Central memory CD8-positive, alpha-beta T cell (primary cell): ENCODE results near the gene LEMD1.
"Not testable (repeated sequence)": the region's sequence is repeated elsewhere in the genome, so short reads cannot be mapped to it uniquely, and the experiment has no call there.

Experiments
- ATAC-seq: fragments of 150-1000 bp; cut with Tn5 transposase; replicated peaks from 2 replicates; pipeline ENCODE4 v1.10.0; 2022; ENCODE audit warnings: mild to moderate bottlenecking, moderate FRiP score, moderate number of reproducible peaks; ENCODE audit not compliant: poor library complexity, severe bottlenecking; ENCODE audit errors: extremely low read depth
- DNase-seq, 2 donors: peaks; one replicate each; pipeline ENCODE4 v3.0.0; 2021; ENCODE audit warnings: low spot score in 2 of 2
- H3K27ac Mint-ChIP-seq: one replicate; pipeline ENCODE4 v1.8.0; 2022; ENCODE audit warnings: low read depth, mild to moderate bottlenecking, moderate library complexity, mixed read lengths
- H3K27me3 Mint-ChIP-seq: one replicate; pipeline ENCODE4 v1.8.0; 2022; ENCODE audit warnings: mixed read lengths
- H3K36me3 Mint-ChIP-seq: one replicate; pipeline ENCODE4 v1.8.0; 2022; ENCODE audit warnings: mild to moderate bottlenecking, moderate library complexity, mixed read lengths; ENCODE audit not compliant: insufficient read depth
- H3K4me1 Mint-ChIP-seq: one replicate; pipeline ENCODE4 v1.8.0; 2022; ENCODE audit warnings: mixed read lengths
- H3K4me3 Mint-ChIP-seq: one replicate; pipeline ENCODE4 v1.8.0; 2022; ENCODE audit warnings: mild to moderate bottlenecking, moderate library complexity, mixed read lengths
- H3K9me3 Mint-ChIP-seq: one replicate; pipeline ENCODE4 v1.8.0; 2022; ENCODE audit warnings: mixed read lengths

The LEMD1 gene

DNA sequence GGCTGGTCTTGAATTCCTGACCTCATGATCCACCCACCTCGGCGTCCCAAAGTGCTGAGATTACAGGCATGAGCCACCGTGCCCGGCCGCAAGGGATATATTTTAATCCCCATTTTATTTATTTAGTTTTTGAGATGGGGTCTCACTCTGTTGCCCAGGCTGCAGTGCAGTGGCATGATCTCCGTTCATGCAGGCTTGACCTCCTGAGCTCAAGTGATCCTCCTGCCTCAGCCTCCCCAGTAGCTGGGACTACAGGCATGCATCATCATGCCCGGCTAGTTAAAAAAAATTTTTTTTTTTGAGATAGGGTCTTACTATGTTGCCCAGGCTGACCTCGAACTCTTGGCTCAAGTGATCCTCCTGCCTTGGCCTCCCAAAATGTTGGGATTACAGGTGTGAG is 56.8 kb downstream of the LEMD1 start:
- H3K4me1 Mint-ChIP-seq, H3K9me3 Mint-ChIP-seq, H3K4me3 Mint-ChIP-seq, DNase-seq, H3K36me3 Mint-ChIP-seq, H3K27ac Mint-ChIP-seq, ATAC-seq, H3K27me3 Mint-ChIP-seq: not testable (repeated sequence)

DNA sequence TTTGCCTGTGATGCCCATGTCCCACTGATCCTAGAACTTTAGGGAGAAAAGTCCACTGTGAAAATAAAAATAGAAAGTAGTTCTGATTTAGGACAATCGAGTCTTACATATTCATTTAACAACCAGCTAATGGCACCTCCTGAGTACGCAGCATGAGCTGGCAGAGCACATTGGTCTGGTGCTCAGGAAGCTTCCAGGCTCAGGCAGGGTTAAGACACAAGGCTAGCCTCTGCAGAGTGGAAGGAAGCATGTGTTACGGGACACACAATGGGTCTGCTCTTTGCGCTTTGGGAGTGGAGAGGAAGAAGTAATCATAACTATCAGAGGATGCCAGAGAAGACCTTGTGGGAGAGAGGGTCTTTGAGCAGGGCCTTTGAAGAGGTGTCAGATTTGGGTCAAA is 61.0 kb downstream of the LEMD1 start:
- Mint-ChIP-seq H3K4me3 (no peak overlapping the region), H3K36me3 (no peaks in the 10 kb centered on the region), H3K9me3 (no peaks in the 10 kb centered on the region), H3K27ac (no peak overlapping the region), H3K4me1 (no peaks in the 10 kb centered on the region), H3K27me3 (peaks cover 39% of the 10 kb centered on the region)
- ATAC-seq (no peak), DNase-seq (no peak)

DNA sequence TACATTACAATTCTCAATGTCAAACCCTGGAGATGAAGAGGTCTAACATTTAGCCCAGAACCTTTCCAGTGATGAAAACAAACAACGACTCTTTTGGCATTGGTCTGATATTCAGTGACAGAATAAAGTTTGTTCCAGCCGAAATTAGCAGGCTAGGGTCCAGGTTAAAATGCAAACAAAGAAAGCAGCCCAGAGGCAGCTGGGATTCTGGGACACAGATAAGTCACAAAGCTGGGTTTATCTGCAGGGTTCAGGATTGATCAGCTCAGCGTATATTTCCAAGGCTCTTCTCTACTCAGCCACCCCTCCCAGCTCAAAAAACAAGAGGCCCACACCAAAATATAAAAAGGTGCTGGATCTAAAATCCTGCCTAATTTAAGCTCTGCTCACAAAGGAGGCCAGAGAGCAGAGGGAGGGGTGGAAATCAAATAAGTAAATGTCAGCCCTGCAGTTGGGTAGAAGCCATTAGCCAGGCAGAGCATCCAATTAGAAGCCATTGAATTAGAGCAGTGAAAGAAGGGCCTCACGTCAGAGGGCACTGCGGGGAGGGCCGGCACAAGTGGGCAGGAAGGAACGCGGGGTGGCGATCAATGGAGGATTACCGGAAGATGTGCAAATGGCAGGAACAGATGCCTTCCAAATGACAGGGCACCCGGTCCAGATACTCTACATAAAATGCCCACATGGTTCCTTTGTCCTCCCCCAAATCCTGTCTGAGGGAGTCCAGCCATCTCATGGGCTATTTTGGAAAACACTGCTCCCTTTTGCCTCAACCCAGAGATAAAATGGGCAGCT is 61.9 kb downstream of the LEMD1 start:
- no peaks in the 10 kb centered on the region for H3K9me3 Mint-ChIP-seq
- no peak overlapping the region for H3K4me3 Mint-ChIP-seq
- DNase-seq (no peak), ATAC-seq (no peak)
- H3K27ac Mint-ChIP-seq, result no peak overlapping the region
- no peaks in the 10 kb centered on the region for H3K36me3 Mint-ChIP-seq
- H3K27me3 Mint-ChIP-seq, result peaks cover 39% of the 10 kb centered on the region
- no peaks in the 10 kb centered on the region for H3K4me1 Mint-ChIP-seq

DNA sequence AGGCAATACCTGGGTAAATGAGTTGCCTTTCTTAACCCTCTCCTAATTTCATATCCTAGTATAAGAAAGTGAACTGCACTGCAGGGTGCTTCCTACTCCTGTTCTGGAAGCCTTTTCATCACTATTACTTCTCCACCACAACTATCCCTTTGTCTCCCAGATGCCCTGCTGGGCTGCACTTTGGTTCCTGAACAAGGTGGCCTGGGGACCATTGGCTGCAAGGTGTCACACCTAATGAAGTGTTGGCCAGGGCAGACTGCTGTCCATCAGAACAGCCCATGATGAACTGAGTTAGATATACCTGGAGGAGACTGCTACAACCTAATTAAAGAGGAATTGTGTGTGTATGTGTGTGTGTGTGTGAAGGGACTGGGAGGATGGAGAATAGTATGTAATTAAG is 63.3 kb downstream of the LEMD1 start:
- H3K27me3 Mint-ChIP-seq, result peaks cover 39% of the 10 kb centered on the region
- H3K27ac Mint-ChIP-seq, result no peak overlapping the region
- no peak for DNase-seq
- H3K4me1 Mint-ChIP-seq, result no peaks in the 10 kb centered on the region
- no peak for ATAC-seq
- H3K4me3 Mint-ChIP-seq, result no peak overlapping the region
- no peaks in the 10 kb centered on the region for H3K9me3 Mint-ChIP-seq
- no peaks in the 10 kb centered on the region for H3K36me3 Mint-ChIP-seq

DNA sequence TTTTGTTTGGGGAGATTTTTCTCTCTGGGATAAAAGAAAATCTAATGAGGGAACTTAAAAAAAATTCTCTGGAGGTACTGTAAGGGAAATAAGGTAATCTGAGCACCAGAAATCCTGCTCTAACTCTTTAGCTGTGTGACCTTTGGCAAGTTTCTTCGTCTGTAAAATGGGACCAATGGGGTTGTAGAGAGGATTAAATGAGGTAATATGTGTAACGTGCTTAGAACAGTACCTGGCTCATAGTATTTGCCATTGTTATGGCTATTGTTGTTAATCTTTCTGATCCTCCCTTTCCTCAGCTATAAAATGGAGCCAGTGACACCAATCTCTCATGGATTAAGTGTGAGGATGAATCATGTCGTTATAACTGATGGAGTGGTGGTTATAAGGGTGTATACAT is 64.3 kb downstream of the LEMD1 start:
- no peak for DNase-seq
- no peaks in the 10 kb centered on the region for H3K9me3 Mint-ChIP-seq
- no peak overlapping the region for H3K4me3 Mint-ChIP-seq
- H3K27ac Mint-ChIP-seq, result no peak overlapping the region
- H3K4me1 Mint-ChIP-seq, result no peaks in the 10 kb centered on the region
- H3K36me3 Mint-ChIP-seq, result no peaks in the 10 kb centered on the region
- H3K27me3 Mint-ChIP-seq, result peaks cover 39% of the 10 kb centered on the region
- ATAC-seq, result no peak

DNA sequence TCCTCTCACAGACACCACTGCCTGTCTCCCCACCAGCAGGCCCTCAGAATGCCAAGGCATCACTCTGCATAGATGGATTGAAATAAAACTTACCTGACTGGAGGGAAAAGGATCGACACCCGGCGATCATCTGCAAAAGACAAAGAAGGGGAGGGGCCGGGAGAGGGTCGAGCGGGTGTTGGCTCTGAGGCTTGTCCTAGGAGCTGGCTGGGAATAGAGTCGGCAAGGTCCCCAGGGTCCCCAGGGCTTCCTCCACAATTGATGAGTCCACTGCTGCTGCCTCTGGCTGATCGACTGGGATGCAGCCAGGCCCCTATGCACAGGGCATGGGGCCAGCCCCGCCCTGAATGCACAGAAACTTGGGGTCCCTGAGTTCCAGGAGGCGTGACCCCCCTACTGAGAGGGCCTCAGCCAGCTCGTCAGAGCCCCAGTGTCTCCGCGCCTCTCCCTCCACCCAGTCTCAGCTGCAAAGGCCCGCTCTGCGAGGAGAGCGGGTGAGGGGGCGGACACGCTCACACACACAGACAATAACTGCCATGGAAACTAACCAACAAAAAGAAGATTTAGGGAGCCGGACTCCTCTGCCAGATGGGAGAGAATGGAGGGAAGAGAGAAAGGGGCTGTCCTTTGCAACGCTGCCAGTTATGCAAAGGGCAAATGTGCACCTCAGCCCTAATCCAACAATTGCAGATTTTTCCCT is 65.3 kb downstream of the LEMD1 start, which contains the start of gene KLHDC8A:
Gene KLHDC8A (minus strand): TSS at position 483 of the 700 bp plus-strand sequence. CDS start 13,318 bp downstream, outside the sequence.
- no peaks in the 10 kb centered on the region for H3K4me1 Mint-ChIP-seq

DNA sequence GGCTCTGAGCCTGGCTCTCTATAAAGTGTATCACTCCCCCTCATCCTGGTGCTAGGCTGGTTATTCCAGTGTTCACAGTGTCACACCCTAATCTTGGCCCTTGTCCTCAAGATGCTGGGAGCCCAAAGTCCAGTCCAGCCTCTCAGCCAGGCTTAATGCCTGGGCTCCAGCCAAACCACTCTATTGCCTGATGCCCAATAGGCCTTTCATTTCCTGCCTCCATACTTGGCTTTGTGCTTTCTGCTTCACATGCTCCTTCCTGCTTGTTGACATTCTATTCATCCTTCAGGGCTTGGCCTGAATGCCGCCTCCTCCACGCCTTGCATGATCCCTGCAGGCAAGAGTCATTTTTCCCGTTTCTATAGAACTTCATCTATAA is 66.8 kb downstream of the LEMD1 start:
- no peak overlapping the region for H3K27ac Mint-ChIP-seq
- ATAC-seq (no peak), DNase-seq (no peak)
- H3K4me3 Mint-ChIP-seq, result no peak overlapping the region
- no peaks in the 10 kb centered on the region for H3K36me3 Mint-ChIP-seq
- peaks cover 43% of the 10 kb centered on the region for H3K27me3 Mint-ChIP-seq
- no peaks in the 10 kb centered on the region for H3K4me1 Mint-ChIP-seq
- H3K9me3 Mint-ChIP-seq, result no peaks in the 10 kb centered on the region

More for the DNA sequence above, 65.3 kb downstream of the LEMD1 start, which contains the start of gene KLHDC8A:
- Mint-ChIP-seq H3K27me3 (peaks cover 39% of the 10 kb centered on the region), H3K9me3 (no peaks in the 10 kb centered on the region), H3K36me3 (no peaks in the 10 kb centered on the region), H3K4me3 (no peak within 1 kb of the TSS), H3K27ac (no peak within 1 kb of the TSS)
- DNase-seq, result no peak
- no peak for ATAC-seq

DNA sequence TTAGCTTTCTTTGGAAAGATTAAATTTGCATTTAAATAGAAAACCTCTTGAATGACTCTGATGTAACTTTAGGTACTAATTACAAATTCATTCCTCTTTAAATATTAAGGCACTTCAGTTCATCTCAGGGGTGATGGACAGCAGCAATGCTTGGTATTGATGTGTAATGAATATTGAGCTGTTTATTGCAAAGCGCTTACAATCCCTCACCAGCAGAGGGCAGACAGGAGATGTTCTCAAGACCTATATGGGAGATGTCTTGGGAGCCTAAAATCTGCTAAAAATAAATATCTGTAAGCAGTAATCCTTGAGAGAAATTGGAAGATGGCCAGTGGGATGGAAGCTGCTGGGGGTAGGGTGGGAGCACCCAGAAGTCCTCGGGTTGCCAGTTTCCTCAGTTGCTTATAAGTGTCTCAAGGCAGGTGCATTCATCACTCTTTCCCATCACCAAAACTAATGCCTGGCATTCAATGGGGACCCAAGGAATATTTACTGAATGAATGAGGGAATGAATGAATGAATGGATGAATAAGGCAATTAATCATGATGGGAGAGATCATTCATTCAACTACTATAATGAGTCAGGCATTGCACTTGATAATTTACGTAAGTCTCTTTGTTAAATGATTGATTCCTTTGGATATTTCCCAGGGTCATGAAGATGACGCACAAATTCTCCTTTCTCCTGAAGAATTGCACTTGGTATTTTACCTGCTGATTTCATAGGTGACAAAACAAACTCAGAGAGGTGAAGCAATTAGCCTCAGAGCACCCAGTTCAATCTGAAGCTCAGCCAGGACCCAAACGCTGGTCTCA is 67.4 kb downstream of the LEMD1 start:
- peak; percentile 37 to 44 for DNase-seq
- no peaks in the 10 kb centered on the region for H3K4me1 Mint-ChIP-seq
- no peaks in the 10 kb centered on the region for H3K36me3 Mint-ChIP-seq
- no peak for ATAC-seq
- H3K27me3 Mint-ChIP-seq, result peaks cover 49% of the 10 kb centered on the region
- no peak overlapping the region for H3K4me3 Mint-ChIP-seq
- H3K27ac Mint-ChIP-seq, result no peak overlapping the region
- H3K9me3 Mint-ChIP-seq, result no peaks in the 10 kb centered on the region

DNA sequence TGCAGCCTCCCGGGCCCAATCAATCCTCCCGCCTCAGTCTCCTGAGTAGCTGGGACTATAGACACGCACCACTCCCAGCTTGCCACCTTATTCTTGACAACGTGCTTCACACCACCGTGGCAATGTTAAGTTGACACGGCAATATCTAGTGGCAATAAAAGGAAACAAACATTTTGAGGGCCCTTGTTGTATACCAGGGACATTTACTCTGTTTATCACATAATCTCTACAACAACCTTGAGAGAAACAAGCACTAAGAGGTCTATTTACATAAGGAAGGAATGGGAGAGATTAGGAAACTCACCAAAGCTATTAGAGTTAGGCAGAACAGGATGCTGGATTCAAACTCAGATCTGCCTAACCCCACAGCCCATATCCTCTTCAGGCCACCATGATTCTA is 68.2 kb downstream of the LEMD1 start:
- Mint-ChIP-seq H3K27ac (no peak overlapping the region), H3K9me3 (no peaks in the 10 kb centered on the region), H3K36me3 (no peaks in the 10 kb centered on the region), H3K27me3 (peaks cover 46% of the 10 kb centered on the region), H3K4me1 (no peaks in the 10 kb centered on the region), H3K4me3 (no peak overlapping the region)
- ATAC-seq (no peak), DNase-seq (no peak)

DNA sequence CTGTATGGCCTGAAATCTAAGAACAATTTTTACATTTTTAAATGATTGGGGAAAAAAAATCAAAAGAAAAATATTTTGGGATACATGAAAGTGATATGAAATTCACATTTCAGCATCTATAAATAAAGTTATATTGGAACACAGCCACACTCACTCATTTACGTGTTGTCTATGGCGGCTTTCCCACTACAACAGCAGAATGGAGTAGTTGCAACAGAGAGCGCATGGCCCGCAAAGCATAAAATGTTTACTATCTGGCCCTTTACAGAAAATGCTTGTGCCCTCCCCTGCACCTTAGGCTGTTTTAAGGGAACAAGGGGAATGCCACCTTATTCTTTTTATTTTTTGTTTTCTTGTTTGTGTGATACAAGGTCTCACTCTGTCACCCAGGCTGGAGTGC is 68.7 kb downstream of the LEMD1 start:
- Mint-ChIP-seq H3K27me3 (peaks cover 42% of the 10 kb centered on the region), H3K27ac (no peak overlapping the region), H3K9me3 (no peaks in the 10 kb centered on the region), H3K4me1 (no peaks in the 10 kb centered on the region), H3K36me3 (no peaks in the 10 kb centered on the region), H3K4me3 (no peak overlapping the region)
- no peak for DNase-seq
- ATAC-seq, result no peak

DNA sequence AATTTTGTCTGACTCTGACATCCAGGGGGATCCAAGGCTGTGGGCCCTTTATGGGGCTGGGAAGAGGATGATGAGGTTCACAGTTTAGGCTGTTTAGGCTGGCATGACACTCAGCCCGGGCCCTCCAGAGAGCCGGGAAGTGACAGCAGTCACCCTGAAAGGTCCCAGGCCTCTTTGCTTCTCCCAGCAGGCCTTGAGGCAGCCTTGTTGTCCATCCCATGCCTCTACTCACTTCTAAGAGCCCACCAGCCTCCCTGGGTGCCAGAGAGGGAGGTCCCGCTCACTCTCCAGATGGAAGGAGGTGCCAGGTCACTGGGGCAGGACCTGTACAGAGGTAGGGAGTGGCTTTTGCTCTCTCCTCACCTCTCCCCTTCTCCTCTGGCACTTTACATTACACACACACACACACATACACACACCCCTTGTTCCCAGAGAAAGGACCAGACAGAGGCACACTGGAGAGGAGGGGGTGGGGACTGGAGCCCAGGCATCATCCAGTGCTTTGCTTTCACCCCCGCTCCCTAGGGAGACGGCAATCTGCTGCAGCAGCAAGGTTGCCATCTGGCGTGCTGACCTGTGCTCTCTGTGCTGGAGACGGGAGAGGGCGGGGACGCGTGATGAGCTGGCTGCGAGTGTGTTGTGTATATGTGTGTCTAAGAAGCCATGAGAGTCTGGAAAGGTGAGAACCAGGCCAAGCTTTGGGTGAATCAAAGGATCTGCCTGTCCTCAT is 69.7 kb downstream of the LEMD1 start:
- no peak for DNase-seq
- ATAC-seq, result no peak
- H3K36me3 Mint-ChIP-seq, result no peaks in the 10 kb centered on the region
- H3K9me3 Mint-ChIP-seq, result no peaks in the 10 kb centered on the region
- H3K27me3 Mint-ChIP-seq, result peaks cover 37% of the 10 kb centered on the region
- no peak overlapping the region for H3K27ac Mint-ChIP-seq
- H3K4me1 Mint-ChIP-seq, result no peaks in the 10 kb centered on the region
- no peak overlapping the region for H3K4me3 Mint-ChIP-seq

DNA sequence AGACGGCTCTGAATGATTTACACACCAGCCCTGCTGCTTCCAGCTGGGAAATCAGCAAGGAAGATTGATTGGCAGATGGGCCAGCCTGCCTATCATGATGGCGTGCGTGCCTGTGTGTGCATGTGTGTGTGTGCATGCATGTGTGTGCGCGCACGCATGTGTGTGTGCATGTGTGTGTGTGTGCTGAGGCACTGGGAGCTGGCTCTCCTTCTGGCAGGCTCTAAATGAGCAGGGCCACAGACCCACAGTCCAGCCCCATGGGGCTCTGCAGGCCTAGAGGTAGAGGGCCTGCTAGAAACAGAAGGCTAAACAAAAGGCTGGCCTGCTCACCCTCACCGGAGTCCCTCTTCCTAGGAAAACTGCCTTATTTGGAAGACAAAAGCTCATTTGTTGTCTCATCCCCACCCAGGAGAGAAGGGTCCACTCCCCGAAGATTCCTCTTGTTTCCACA is 71.1 kb downstream of the LEMD1 start:
- ATAC-seq (no peak), DNase-seq (no peak)
- Mint-ChIP-seq H3K4me3 (no peak overlapping the region), H3K4me1 (no peaks in the 10 kb centered on the region), H3K27me3 (peaks cover 37% of the 10 kb centered on the region), H3K27ac (no peak overlapping the region), H3K9me3 (no peaks in the 10 kb centered on the region), H3K36me3 (no peaks in the 10 kb centered on the region)
